Activated gamma-delta T cell treated with Interleukin-2 at 50 U/mL for 16 hours (primary cell): Measurements from ENCODE around the gene GNLY.

Experiments
- DNase-seq: peaks from one replicate; pipeline ENCODE4 v3.0.0-alpha.2; 2020

The GNLY gene

GRCh38 chr2:85690932-85691331 is 3.2 kb upstream of the GNLY start:
- no peak for DNase-seq

- no peak for DNase-seq
These were observed 2.0 kb upstream of the GNLY start for GRCh38 chr2:85692039-85692645.

GRCh38 chr2:85695121-85695520 is 963 bp downstream of the GNLY start:
- DNase-seq = no peak

- no peak for DNase-seq
These were observed 1.8 kb downstream of the GNLY start for GRCh38 chr2:85695691-85696668.

- no peak for DNase-seq
These were observed 2.9 kb downstream of the GNLY start for GRCh38 chr2:85697096-85697495.

GRCh38 chr2:85697716-85698115 is 3.6 kb downstream of the GNLY start:
- DNase-seq = no peak

- no peak for DNase-seq
These were observed 4.2 kb downstream of the GNLY start for GRCh38 chr2:85698184-85698879.

- DNase-seq = no peak
These were observed 4.7 kb downstream of the GNLY start for GRCh38 chr2:85698880-85699254.

GRCh38 chr2:85699325-85699724 is 5.2 kb downstream of the GNLY start:
- DNase-seq = no peak

GRCh38 chr2:85702172-85702571 is 8.0 kb downstream of the GNLY start:
- no peak for DNase-seq

GRCh38 chr2:85702800-85703199 is 8.6 kb downstream of the GNLY start:
- DNase-seq = no peak

GRCh38 chr2:85703329-85703728 is 9.2 kb downstream of the GNLY start:
- no peak for DNase-seq

GRCh38 chr2:85704038-85704437 is 9.9 kb downstream of the GNLY start:
- no peak for DNase-seq

- DNase-seq = peak; percentile 36
These were observed 10.9 kb downstream of the GNLY start for GRCh38 chr2:85704800-85705679.

GRCh38 chr2:85705680-85706039 is 11.5 kb downstream of the GNLY start:
- no peak for DNase-seq

GRCh38 chr2:85706063-85706462 is 11.9 kb downstream of the GNLY start:
- DNase-seq = no peak

- no peak for DNase-seq
These were observed 12.6 kb downstream of the GNLY start for GRCh38 chr2:85706599-85707296.

GRCh38 chr2:85707304-85707703 is 13.1 kb downstream of the GNLY start:
- DNase-seq = peak; percentile 68

GRCh38 chr2:85708641-85709040 is 14.5 kb downstream of the GNLY start:
- no peak for DNase-seq

GRCh38 chr2:85709401-85709811 is 15.2 kb downstream of the GNLY start:
- no peak for DNase-seq

- DNase-seq = no peak
These were observed 16.8 kb downstream of the GNLY start for GRCh38 chr2:85710687-85711577.
